Muscle of back (tissue), 13 donors: ENCODE measurements around the gene MRPL37. TPM values are rescaled to one million over a fixed set of nuclear protein-coding genes. Genes with fewer than 3 reads are reported as not detected.
"Not testable (repeated sequence)": the region's sequence is repeated elsewhere in the genome, so short reads cannot be mapped to it uniquely, and the experiment has no call there.

ENCODE experiments used
- DNase-seq, 3 donors: peaks; one replicate each; pipeline versions ENCODE4 v3.0.0 to v3.0.0-alpha.2; 2013
- long read RNA-seq, 9 donors: transcript quantifications; one replicate each; lab custom pipeline, GENCODE V29; 2026
- polyA plus RNA-seq, 10 donors: library from polyadenylated mRNA; unstranded; fragments of 120-200 nt; gene quantifications; one replicate each; pipeline ENCODE4 v1.2.1, GENCODE V29; 2013; ENCODE audit not compliant: insufficient read length in 10 of 10

The MRPL37 gene
- 10 to 100 TPM; 54.6 to 64.7 (median 62.6) TPM for polyA plus RNA-seq
- long read RNA-seq, donor 1, transcript MRPL37-202 (7 exons, 1,483 nt): major isoform, 16 of 26 reads
- long read RNA-seq, donor 1, partial matches to known transcripts: 5 of 26 reads
- long read RNA-seq, donor 1, other reads (novel, unspliced or antisense): 5 of 26 reads
- long read RNA-seq, donor 2, transcript MRPL37-202 (7 exons, 1,483 nt): major isoform, 13 of 18 reads
- long read RNA-seq, donor 2, partial matches to known transcripts: 5 of 18 reads
- long read RNA-seq, donor 2, other reads (novel, unspliced or antisense): 0 of 18 reads
- long read RNA-seq, donor 3: 0 reads
- long read RNA-seq, donor 4, transcript MRPL37-202 (7 exons, 1,483 nt): major isoform, 13 of 13 reads
- long read RNA-seq, donor 4, partial matches to known transcripts: 0 of 13 reads
- long read RNA-seq, donor 4, other reads (novel, unspliced or antisense): 0 of 13 reads
- long read RNA-seq, donor 5, transcript MRPL37-202 (7 exons, 1,483 nt): major isoform, 21 of 27 reads
- long read RNA-seq, donor 5, partial matches to known transcripts: 6 of 27 reads
- long read RNA-seq, donor 5, other reads (novel, unspliced or antisense): 0 of 27 reads
- long read RNA-seq, donor 6, transcript MRPL37-202 (7 exons, 1,483 nt): major isoform, 23 of 80 reads
- long read RNA-seq, donor 6, partial matches to known transcripts: 56 of 80 reads
- long read RNA-seq, donor 6, other reads (novel, unspliced or antisense): 0 of 80 reads
- long read RNA-seq, donor 7, transcript MRPL37-202 (7 exons, 1,483 nt): major isoform, 11 of 11 reads
- long read RNA-seq, donor 7, partial matches to known transcripts: 0 of 11 reads
- long read RNA-seq, donor 7, other reads (novel, unspliced or antisense): 0 of 11 reads
- long read RNA-seq, donor 8, transcript MRPL37-202 (7 exons, 1,483 nt): major isoform, 16 of 62 reads
- long read RNA-seq, donor 8, partial matches to known transcripts: 45 of 62 reads
- long read RNA-seq, donor 8, other reads (novel, unspliced or antisense): 0 of 62 reads
- long read RNA-seq, donor 9, partial matches to known transcripts: 7 of 11 reads
- long read RNA-seq, donor 9, other reads (novel, unspliced or antisense): 0 of 11 reads

GRCh38 chr1:54199765-54200518 lies at the start of gene MRPL37, which contains the start of gene CYB5RL:
MRPL37 (plus strand) TSS chr1:54200167; CDS start chr1:54200244, 77 bp downstream.
CYB5RL (minus strand) TSS chr1:54200030; CDS start chr1:54195616, 4,414 bp downstream.
- DNase-seq: peak; percentile 97 to 98 (median 98)

- no peak for DNase-seq
Observed at GRCh38 chr1:54151013-54151412, 49.0 kb upstream of the MRPL37 start.

DNA sequence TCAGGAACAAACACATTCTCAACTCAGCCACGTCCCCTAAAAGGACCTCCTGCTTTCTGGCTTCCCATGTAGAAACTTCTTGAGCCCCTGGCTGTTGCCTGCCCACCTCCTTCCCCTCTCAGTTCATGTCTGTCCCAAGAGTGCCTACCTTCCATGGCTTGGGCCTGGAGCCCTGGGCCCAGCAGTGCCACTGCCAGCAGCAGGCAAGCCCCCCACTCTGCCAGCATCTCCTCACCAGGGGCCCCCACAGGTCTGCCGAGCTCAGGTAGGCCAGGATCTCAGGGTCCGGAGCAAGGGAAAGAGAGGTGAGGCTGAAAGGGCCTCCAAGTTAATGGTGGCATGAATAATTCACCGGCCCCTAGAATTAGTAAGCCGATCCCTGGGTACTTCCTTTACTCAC lies 47.3 kb upstream of the MRPL37 start, which contains the start of gene CDCP2:
Gene CDCP2, minus strand, starts transcription at position 305 of the 400 bp plus-strand sequence. Its CDS starts 78 bp downstream, at position 227.
- no peak for DNase-seq

DNA sequence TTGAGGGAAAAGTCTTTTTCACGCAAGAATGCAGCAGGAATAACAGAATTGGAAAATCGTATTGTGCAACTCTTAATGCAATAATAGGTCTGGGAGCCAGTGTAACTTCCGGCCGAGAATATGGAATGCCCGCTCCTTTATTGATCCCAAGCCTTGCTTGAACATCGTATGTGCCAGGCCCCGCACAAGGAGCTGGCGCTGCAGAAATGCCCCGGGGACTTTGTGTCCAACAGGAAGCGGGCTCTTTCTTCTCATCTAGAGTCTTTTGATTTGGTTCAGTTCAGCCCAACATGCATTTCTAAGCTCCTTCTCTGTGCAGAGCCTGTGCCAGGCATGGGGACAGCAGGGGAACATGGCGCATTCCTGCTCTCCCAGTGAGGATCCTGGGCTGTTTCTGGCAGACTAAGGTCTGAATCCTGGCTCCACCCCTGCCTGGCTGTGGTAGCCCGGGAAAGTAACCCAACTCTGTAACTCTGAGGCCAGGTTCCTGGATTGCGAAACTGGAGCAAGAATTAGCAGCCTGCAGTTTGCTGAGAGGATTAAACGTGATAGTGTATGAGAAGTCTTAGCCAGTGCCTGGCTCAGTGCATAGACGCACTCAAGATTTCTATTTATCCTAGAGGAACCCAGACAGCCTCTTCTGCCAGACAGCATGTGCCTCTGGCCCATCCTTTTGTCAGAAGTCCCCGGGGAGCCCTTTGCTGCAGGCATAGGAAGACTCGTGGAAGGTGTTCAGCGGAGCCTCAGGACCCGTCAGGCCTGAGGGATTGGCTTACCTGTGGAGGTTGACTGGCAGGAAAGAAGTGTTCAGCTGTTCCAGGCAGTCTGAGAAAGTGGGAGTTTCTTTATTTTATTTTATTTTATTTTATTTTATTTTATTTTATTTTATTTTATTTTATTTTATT lies 46.2 kb upstream of the MRPL37 start:
- DNase-seq: peak; percentile 47 to 83 (median 58)

GRCh38 chr1:54156201-54156600 lies 43.8 kb upstream of the MRPL37 start:
- DNase-seq: no peak

DNA sequence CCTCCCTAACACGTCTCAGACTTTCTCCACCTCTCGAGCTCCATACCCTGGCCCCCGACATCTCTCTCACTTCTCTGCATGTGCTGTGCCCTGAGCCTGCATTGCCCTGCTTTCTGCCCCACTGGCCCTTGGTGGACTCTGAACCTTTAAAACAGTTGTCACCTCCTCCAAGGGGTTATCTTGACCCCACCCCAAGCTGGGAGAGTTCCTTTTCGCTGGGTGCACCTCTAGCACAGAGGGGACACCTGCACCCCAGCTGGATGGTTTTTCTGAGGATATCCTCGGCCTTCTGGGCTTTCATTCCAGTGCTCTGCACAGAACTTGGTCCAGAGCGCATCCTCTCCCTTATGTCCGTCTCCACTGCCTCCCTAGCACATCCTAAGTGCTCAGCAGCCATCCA lies 43.0 kb upstream of the MRPL37 start:
- DNase-seq: no peak

GRCh38 chr1:54157401-54157800 lies 42.6 kb upstream of the MRPL37 start:
- no peak for DNase-seq

GRCh38 chr1:54158071-54158470 lies 41.9 kb upstream of the MRPL37 start:
- DNase-seq: no peak

GRCh38 chr1:54159733-54160316 lies 40.1 kb upstream of the MRPL37 start:
- no peak for DNase-seq

GRCh38 chr1:54160351-54160750 lies 39.6 kb upstream of the MRPL37 start:
- DNase-seq: no peak

DNA sequence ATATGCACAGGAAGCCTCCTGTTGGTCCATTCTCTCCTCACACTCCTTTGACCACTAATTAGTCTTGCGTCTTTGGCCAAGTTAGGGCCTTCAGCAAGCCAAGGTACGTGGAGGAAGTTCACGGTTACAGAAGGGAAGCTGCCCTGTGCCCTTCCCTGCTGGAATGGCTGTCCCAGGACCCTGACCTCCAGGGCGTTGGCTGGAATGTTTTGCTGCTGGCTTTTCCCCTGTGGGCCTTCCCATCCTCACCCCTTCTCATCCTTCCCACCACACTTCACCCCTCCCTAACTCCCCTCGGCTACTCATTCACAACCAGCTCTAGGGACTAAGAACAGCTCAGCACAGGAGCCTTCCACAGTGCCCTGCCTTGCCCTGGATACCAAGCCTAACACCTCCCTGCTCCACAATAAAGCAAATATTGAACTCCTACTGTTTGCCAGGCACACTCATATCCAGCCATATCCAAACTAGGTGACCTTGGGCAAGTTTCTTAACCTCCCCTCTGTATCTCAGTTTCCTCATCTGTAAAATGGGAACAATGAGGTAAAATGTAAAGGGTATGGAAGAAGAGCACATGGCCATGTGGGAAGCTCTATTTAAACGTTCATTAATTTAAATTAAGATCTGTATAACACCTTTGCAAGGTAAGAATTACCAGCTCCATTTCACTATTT lies 38.3 kb upstream of the MRPL37 start:
- no peak for DNase-seq

DNA sequence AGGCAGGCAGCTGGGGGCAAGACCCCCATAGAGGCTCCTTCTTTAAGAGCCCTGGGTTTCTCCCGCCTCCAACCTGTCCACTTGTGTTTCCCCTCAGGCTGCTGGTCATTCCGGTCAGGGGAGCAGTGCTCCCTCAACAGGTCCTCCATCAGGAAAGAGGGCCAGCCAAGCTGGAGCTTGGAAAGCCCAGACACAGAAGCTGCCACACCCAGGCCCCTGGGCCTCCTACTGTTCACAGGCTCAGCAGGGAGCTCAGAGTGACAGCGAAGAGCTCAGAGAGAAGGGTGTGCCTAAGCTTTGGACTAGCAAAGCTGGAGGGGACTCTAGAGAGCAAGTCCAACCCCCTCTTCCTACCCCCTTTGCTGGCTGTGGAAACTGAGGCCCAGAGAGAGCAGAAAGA lies 36.9 kb upstream of the MRPL37 start:
- DNase-seq: peak in 1 of 3 donors; percentile 14

- DNase-seq: no peak
Observed at GRCh38 chr1:54163573-54163972, 36.4 kb upstream of the MRPL37 start.

DNA sequence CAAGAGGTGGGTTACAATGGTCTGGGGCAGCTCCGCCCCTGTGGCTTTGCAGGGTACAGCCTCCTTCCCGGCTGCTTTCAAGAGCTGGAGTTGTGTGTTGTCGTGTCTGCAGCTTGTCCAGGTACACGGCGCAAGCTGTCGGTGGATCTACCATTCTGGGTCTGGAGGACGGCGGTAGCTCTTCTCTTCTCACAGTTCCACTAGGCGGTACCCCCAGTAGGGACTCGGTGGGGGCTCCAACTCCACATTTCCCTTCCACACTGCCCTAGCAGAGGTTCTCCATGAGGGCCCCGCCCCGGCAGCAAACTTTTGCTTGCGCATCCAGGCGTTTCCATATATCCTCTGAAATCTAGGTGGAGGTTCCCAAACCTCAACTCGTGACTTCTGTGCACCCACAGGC lies 34.8 kb upstream of the MRPL37 start:
- no peak for DNase-seq

DNA sequence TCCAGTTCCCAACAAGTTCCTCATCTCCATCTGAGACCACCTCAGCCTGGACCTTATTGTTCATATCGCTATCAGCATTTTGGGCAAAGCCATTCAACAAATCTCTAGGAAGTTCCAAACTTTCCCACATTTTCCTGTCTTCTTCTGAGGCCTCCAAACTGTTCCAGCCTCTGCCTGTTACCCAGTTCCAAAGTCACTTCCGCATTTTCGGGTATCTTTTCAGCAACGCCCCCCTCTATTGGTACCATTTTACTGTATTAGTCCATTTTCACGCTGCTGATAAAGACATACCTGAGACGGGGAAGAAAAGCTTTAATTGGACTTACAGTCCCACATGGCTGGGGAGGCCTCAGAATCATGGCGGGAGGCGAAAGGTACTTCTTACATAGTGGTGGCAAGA lies 33.6 kb upstream of the MRPL37 start:
- not testable (repeated sequence) for DNase-seq

- DNase-seq: no peak
Observed at GRCh38 chr1:54167422-54168139, 32.4 kb upstream of the MRPL37 start.

DNA sequence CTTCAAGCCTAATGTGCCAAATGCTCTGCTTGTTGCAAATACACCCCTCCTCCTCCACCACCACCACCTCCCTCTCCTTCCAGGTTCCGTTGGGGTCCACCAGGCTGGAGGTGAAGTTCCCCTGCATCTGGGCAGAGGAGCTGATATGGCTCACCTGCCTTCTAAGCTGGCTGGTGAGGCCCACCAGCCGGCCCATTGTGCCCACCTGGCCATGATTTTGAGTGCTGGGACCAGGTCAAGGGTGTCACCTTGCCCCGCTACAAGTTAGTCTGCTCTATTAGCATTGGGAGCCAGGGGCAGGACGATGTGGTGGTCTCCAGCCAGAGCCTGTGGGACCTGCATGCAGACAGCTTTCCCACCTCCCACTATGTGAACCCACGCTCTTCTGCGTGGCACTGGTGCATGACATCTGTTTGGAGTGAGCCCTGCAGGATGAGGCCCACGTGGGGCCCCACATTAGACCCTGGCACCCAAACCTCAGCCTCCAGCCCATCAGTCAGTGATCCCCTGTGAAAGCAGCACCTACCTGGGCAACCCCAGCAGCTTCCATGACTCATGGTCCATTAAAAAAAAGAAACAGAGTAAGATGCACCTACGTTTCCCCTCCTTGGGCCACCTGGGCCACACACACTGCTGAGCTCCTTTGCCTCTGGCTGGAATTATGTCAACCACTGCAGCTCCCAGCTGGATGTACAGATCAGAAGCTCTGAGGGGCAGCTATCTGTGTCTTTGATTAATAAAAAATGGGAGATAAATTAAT lies 31.6 kb upstream of the MRPL37 start:
- DNase-seq: no peak

DNA sequence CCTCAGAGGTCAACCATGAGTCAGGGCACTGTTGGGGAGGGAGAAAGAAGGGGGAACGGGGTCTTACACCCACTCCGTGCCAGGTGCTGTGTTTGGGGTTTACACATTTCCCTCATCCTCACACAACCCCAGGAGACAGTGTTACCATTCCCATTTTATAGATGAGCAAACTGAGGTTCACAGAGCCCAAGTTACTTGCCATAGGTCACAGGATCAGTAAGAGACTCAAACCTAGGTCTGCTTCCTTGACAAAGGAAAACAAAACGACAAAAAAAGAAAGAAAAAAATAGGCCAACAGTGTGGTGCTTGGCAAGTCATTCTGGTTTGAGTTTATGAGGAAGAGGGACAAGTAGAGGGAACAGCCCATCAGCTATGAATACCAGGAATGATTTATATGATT lies 30.9 kb upstream of the MRPL37 start:
- DNase-seq: no peak
